Measurements from ENCODE around the gene JPH3.

The JPH3 gene

GRCh38 chr16:87733190-87733589 is 130.9 kb downstream of the JPH3 start:
- H3K4me3 ChIP-seq (ENCODE audit: low read depth, low read length): no peak overlapping the region
- TF ChIP-seq, protein P1, sequence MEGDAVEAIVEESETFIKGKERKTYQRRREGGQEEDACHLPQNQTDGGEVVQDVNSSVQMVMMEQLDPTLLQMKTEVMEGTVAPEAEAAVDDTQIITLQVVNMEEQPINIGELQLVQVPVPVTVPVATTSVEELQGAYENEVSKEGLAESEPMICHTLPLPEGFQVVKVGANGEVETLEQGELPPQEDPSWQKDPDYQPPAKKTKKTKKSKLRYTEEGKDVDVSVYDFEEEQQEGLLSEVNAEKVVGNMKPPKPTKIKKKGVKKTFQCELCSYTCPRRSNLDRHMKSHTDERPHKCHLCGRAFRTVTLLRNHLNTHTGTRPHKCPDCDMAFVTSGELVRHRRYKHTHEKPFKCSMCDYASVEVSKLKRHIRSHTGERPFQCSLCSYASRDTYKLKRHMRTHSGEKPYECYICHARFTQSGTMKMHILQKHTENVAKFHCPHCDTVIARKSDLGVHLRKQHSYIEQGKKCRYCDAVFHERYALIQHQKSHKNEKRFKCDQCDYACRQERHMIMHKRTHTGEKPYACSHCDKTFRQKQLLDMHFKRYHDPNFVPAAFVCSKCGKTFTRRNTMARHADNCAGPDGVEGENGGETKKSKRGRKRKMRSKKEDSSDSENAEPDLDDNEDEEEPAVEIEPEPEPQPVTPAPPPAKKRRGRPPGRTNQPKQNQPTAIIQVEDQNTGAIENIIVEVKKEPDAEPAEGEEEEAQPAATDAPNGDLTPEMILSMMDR (IDR thresholded peaks at IDR 0.05; ENCODE audit: low read depth, low read length): no peak

- TF ChIP-seq, protein P1 (IDR thresholded peaks at IDR 0.05; ENCODE audit: low read depth, low read length): no peak
- no peak overlapping the region for H3K4me3 ChIP-seq (ENCODE audit: low read depth, low read length)
These were observed 132.3 kb downstream of the JPH3 start for GRCh38 chr16:87734644-87735043.

- H3K4me3 ChIP-seq (ENCODE audit: low read depth, low read length): no peak overlapping the region
- TF ChIP-seq, protein P1 (IDR thresholded peaks at IDR 0.05; ENCODE audit: low read depth, low read length): no peak
These were observed 133.1 kb downstream of the JPH3 start for GRCh38 chr16:87735270-87736007.

GRCh38 chr16:87736008-87736382 is 133.7 kb downstream of the JPH3 start:
- no peak overlapping the region for H3K4me3 ChIP-seq (ENCODE audit: low read depth, low read length)
- TF ChIP-seq, protein P1 (IDR thresholded peaks at IDR 0.05; ENCODE audit: low read depth, low read length): no peak

- H3K4me3 ChIP-seq (ENCODE audit: low read depth, low read length): no peak overlapping the region
- TF ChIP-seq, protein P1 (IDR thresholded peaks at IDR 0.05; ENCODE audit: low read depth, low read length): no peak
These were observed 137.5 kb downstream of the JPH3 start for GRCh38 chr16:87739801-87740200.

DNA sequence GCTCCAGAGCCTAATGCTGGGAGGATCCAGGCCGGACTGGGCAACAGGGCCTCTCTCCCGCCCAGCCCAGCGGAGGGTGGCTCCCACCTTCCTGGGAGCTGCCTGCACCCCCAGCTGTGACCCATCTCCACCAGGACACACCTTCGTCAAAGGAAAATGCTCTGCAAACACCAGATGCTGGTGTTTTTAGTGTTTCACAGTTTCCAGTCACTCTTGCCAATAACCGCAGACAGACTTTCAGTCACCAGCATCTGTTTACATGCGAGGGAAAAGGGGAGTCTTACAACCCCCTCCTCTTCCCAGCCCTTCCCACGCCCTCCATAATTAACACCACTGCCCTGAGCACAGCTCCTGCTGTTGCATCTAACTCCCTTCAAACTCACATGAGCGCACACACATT is 138.1 kb downstream of the JPH3 start:
- H3K4me3 ChIP-seq (ENCODE audit: low read depth, low read length): no peak overlapping the region
- TF ChIP-seq, protein P1 (IDR thresholded peaks at IDR 0.05; ENCODE audit: low read depth, low read length): no peak

DNA sequence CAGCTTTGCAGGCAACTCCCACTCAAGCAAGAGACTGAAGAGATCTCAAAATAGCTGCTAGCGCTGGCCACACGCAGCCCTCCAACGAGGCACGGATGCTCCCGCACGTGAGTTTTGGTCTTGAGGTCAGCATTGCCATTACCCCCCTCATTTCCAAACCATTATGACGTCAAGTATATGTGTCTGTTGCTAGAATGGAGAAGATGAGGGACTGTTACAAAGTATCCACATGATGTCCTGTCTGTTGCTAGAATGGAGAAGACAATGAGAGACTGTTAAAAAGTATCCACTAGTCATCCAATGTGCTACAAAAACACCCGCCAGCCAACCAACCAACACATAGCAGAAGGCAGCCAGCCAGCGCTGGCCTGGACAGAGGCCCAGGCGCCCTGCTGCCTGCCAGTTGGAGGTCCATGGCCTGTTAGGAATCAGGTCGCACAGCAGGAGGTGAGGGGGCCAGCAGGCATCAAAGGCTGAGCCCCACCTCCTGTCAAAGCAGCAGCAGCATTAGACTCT is 138.7 kb downstream of the JPH3 start:
- TF ChIP-seq, protein P1 (IDR thresholded peaks at IDR 0.05; ENCODE audit: low read depth, low read length): no peak
- H3K4me3 ChIP-seq (ENCODE audit: low read depth, low read length): no peak overlapping the region
